ENCODE measurements around the gene CLEC19A. TPM values are rescaled to one million over a fixed set of nuclear protein-coding genes. Genes with fewer than 3 reads are reported as not detected.
"Not testable (repeated sequence)": the region's sequence is repeated elsewhere in the genome, so short reads cannot be mapped to it uniquely, and the experiment has no call there.

The CLEC19A gene
- total RNA-seq, 2 donors from 2014 or later, result not detected

- ATAC-seq, result no peak
- DNase-seq, result no peak
- intact Hi-C loops (cut with DNase I, micrococcal nuclease), result loop anchor here in 1 of 2 donors (5.0 kb wide), 1 partner anchor 52 kb away; no protein-coding TSS in a partner anchor
Observed at GRCh38 chr16:19309178-19309577, 23.6 kb downstream of the CLEC19A start.

- ATAC-seq (no peak), DNase-seq (no peak)
- intact Hi-C loops (cut with DNase I, micrococcal nuclease), result no loop called here
Observed at GRCh38 chr16:19314718-19315425, 29.3 kb downstream of the CLEC19A start.

GRCh38 chr16:19315889-19316433 lies 30.4 kb downstream of the CLEC19A start:
- DNase-seq, result no peak
- intact Hi-C loops (cut with DNase I, micrococcal nuclease), result no loop called here
- ATAC-seq, result no peak

GRCh38 chr16:19316846-19317245 lies 31.3 kb downstream of the CLEC19A start:
- no peak for ATAC-seq
- no peak for DNase-seq
- intact Hi-C loops (cut with DNase I, micrococcal nuclease), result no loop called here

GRCh38 chr16:19321186-19321585 lies 35.7 kb downstream of the CLEC19A start:
- intact Hi-C loops (cut with DNase I, micrococcal nuclease); DNase-seq; ATAC-seq: not testable (repeated sequence)

GRCh38 chr16:19323596-19323995 lies 38.1 kb downstream of the CLEC19A start:
- ATAC-seq, result no peak
- no peak for DNase-seq
- intact Hi-C loops (cut with DNase I, micrococcal nuclease), result no loop called here

GRCh38 chr16:19328364-19328763 lies 42.8 kb downstream of the CLEC19A start:
- no peak for DNase-seq
- no peak for ATAC-seq
- intact Hi-C loops (cut with DNase I, micrococcal nuclease), result no loop called here

GRCh38 chr16:19329932-19330331 lies 44.4 kb downstream of the CLEC19A start:
- ATAC-seq, result no peak
- intact Hi-C loops (cut with DNase I, micrococcal nuclease), result no loop called here

GRCh38 chr16:19330841-19331397 lies 45.4 kb downstream of the CLEC19A start:
- intact Hi-C loops (cut with DNase I, micrococcal nuclease), result no loop called here
- ATAC-seq, result no peak
- DNase-seq, result no peak

More at GRCh38 chr16:19329932-19330331, 44.4 kb downstream of the CLEC19A start:
- no peak for DNase-seq

GRCh38 chr16:19331794-19332193 lies 46.3 kb downstream of the CLEC19A start:
- DNase-seq (no peak), ATAC-seq (no peak)
- intact Hi-C loops (cut with DNase I, micrococcal nuclease), result no loop called here

- intact Hi-C loops (cut with DNase I, micrococcal nuclease), result no loop called here
- no peak for ATAC-seq
- DNase-seq, result no peak
Observed at GRCh38 chr16:19338335-19338734, 52.8 kb downstream of the CLEC19A start.

GRCh38 chr16:19344224-19344801 lies 58.8 kb downstream of the CLEC19A start:
- DNase-seq, result no peak
- intact Hi-C loops (cut with DNase I, micrococcal nuclease), result no loop called here
- no peak for ATAC-seq

GRCh38 chr16:19344980-19345379 lies 59.4 kb downstream of the CLEC19A start:
- DNase-seq (no peak), ATAC-seq (no peak)
- intact Hi-C loops (cut with DNase I, micrococcal nuclease), result no loop called here

GRCh38 chr16:19346335-19346922 lies 60.9 kb downstream of the CLEC19A start:
- ATAC-seq, result no peak
- intact Hi-C loops (cut with DNase I, micrococcal nuclease), result no loop called here
- no peak for DNase-seq

GRCh38 chr16:19348125-19348524 lies 62.6 kb downstream of the CLEC19A start:
- no peak for DNase-seq
- no peak for ATAC-seq
- intact Hi-C loops (cut with DNase I, micrococcal nuclease), result no loop called here

- ATAC-seq (no peak), DNase-seq (peak in 1 of 2 donors; percentile 3)
- intact Hi-C loops (cut with DNase I, micrococcal nuclease), result no loop called here
Observed at GRCh38 chr16:19348578-19349315, 63.2 kb downstream of the CLEC19A start.

GRCh38 chr16:19354371-19354770 lies 68.8 kb downstream of the CLEC19A start:
- intact Hi-C loops (cut with DNase I, micrococcal nuclease), result no loop called here
- DNase-seq (no peak), ATAC-seq (no peak)

- intact Hi-C loops (cut with DNase I, micrococcal nuclease), result no loop called here
- DNase-seq, result no peak
- ATAC-seq, result no peak
Observed at GRCh38 chr16:19356024-19356952, 70.8 kb downstream of the CLEC19A start.

All from left colon (tissue), 2 donors.